ENCODE results near the gene ENO3.

DNA sequence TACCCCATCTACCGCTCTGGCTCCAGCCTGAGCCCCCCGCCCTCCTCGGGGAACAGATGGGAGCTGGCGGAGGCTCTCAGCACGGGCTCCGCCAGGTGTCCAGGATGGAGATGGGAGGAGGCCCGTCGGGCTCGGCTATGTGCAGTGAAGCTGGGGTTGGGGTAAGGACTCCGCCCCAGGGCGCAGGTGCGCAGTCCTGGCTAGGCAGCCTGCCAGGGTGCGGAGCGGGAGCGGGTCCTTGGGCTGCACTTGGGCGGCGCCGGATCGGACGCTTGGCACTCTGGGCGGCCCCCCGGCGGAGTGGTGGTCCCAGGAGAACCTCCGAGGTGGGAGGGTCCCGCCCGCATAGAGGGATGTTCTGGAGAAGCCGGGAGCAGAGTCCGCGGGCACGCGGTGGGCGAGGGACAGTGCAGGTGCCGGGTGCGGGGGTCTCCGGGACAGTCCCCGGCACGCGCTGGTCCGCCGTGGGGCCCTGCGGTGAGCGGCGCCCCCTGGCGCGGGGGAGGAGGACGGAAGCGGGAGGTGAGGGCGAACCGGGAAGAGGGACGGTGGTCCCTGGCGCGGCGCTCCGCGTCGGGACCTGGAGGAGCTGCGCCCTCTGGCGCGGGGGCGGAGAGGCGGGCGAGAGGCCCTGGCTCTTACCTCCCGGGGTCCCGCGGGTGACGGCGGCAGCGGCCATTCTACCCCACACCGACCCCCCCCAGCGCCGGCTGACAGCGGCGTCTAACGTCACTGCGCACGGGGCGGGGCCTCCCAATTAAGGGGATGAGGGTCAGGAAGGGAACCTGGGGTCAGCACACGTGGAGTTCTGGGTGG lies 36.2 kb downstream of the ENO3 start, which contains the start of gene CAMTA2:
- TF ChIP-seq TAF1 (IDR thresholded peaks at IDR 0.05; ENCODE audit: borderline replicate concordance, low read depth, low read length) (no peak), POLR2A (IDR thresholded peaks at IDR 0.05; ENCODE audit: low read depth, low read length) (peak; percentile 52; the same call in 1 of the 2 replicates), POLR2AphosphoS5 (IDR thresholded peaks at IDR 0.05; ENCODE audit: low read depth, low read length) (0 out of 2 replicates have a peak, but pooled peaks have one; percentile 31)
